SU-DHL-6 (cell line): ENCODE measurements around the gene PHKB.

Experiments
- CTCF ChIP-seq: fragments of 200-600 bp; sonication (generic); IDR thresholded peaks from one replicate; pipeline ENCODE4 v1.5.1; 2017; ENCODE audit warnings: antibody characterized with exemption, mild to moderate bottlenecking, low read length, moderate library complexity; ENCODE audit not compliant: insufficient read depth, poor library complexity, severe bottlenecking
- EZH2phosphoT487 ChIP-seq: fragments of 200-600 bp; sonication (generic), shearing (Covaris generic); conservative IDR thresholded peaks from 2 replicates; pipeline ENCODE4 v1.6.1; 2018; ENCODE audit warnings: mild to moderate bottlenecking, antibody characterized with exemption, low read length, moderate library complexity, mixed read lengths

GRCh38 chr16:47469227-47469626, 8.1 kb downstream of the PHKB start:
- TF ChIP-seq EZH2phosphoT487 (no peak), CTCF (no peak)
